ENCODE measurements around the gene GPR137. TPM values are rescaled to one million over a fixed set of nuclear protein-coding genes. Genes with fewer than 3 reads are reported as not detected.

The GPR137 gene
- total RNA-seq, 1 experiment from 2014 or later: 24.4 TPM

GRCh38 chr11:64285885-64286800, 495 bp downstream of the GPR137 start:
- ATAC-seq: peak; percentile 16; the same call in 1 of the 2 replicates
- peak; percentile 22; the same call in 1 of the 2 replicates for TF ChIP-seq ZFX (IDR thresholded peaks at IDR 0.05)
- TF ChIP-seq CTCF (IDR thresholded peaks at IDR 0.05 in 2 of 3, conservative IDR thresholded peaks at IDR 0.05 in 1 of 3; ENCODE audit: borderline replicate concordance in 1 of 3, insufficient read depth in 1 of 3, low read depth in 2 of 3, low read length in 2 of 3): peak in 2 of 3 experiments; percentile 21 to 28; a peak in 2 of 6 replicates
- no peak for TF ChIP-seq JUND (IDR thresholded peaks at IDR 0.05)
- no TSS peak for BruUV-seq (replicated peaks)
- H3K4me1 ChIP-seq (ENCODE audit: control insufficient read depth in 1 of 2, insufficient read depth in 2 of 2, low read length in 2 of 2): peaks cover 14 to 27% of the 10 kb centered on the region in 2 experiments
- H3K9me3 ChIP-seq (ENCODE audit: control insufficient read depth in 1 of 2, insufficient read depth in 1 of 2, low read depth in 1 of 2, low read length in 2 of 2): no peaks in the 10 kb centered on the region
- peak overlapping the region; percentile 53 to 80 for H3K4me3 ChIP-seq (replicated peaks in 1 of 2; ENCODE audit: low read depth in 1 of 2, low read length in 2 of 2)
- H3K4me2 ChIP-seq (ENCODE audit: low read length): peak overlapping the region; percentile 96
- H2AFZ ChIP-seq (ENCODE audit: low read depth, low read length, poor library complexity, severe bottlenecking): no peak overlapping the region
- no peaks in the 10 kb centered on the region for H3K9me2 ChIP-seq (ENCODE audit: insufficient read depth)
- H3K27me3 ChIP-seq (ENCODE audit: insufficient read depth, low read length): no peaks in the 10 kb centered on the region
- H3K9ac ChIP-seq (ENCODE audit: low read length): peak overlapping the region; percentile 85
- H3K27ac ChIP-seq (ENCODE audit: low read depth, low read length): peak overlapping the region; percentile 83
- intact Hi-C loops (cut with micrococcal nuclease): no loop called here
- H3K79me2 ChIP-seq (ENCODE audit: insufficient read depth, low read length): no peaks in the 10 kb centered on the region
- CTCF ChIA-PET: interaction anchor here (1.2 to 4.3 kb wide), 3 partner anchors 15 to 82 kb away, joined by 4 to 22 read pairs (median 4); partner anchors contain the start of gene ESRRA
- POLR2A ChIA-PET: interaction anchor here (1.2 kb wide), 1 partner anchor 17 kb away, joined by 3 read pairs; no protein-coding TSS in a partner anchor
- no peaks in the 10 kb centered on the region for H4K20me1 ChIP-seq (ENCODE audit: insufficient read depth)
- RAD21 ChIA-PET (ENCODE audit: low non-redundant PET in 1 of 2, low total read pairs in 2 of 2, uncharacterized antibody in 2 of 2, unreplicated experiment in 2 of 2): interaction anchor here in 1 of 2 experiments (0.7 kb wide), 1 partner anchor 80 kb away, joined by 3 read pairs; no protein-coding TSS in a partner anchor
- DNase-seq (ENCODE audit: low read depth, low spot score): no peak
- no peaks in the 10 kb centered on the region; a peak in 1 of 4 replicates for H3K36me3 ChIP-seq (ENCODE audit: control insufficient read depth in 1 of 2, insufficient read depth in 2 of 2, low read length in 2 of 2)

DNA sequence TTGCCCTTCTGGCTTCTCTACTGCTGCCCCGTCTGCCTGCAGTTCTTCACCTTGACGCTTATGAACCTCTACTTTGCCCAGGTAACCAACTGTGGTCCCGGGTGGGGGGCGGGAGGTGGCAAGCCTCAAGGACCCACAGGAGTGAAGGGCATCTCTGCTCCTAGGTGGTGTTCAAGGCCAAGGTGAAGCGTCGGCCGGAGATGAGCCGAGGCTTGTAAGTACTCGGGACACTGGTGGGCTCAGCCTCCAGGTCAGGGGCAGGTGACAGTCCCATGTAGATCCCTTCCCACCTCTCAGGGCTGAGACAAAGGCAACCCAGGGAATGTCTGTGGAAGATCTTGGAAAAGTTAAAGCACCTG, 1.1 kb downstream of the GPR137 start:
- Histone ChIP-seq H3K9me2 (ENCODE audit: insufficient read depth) (no peaks in the 10 kb centered on the region), H3K4me3 (replicated peaks in 1 of 2; ENCODE audit: low read depth in 1 of 2, low read length in 2 of 2) (no peak overlapping the region), H3K9me3 (ENCODE audit: control insufficient read depth in 1 of 2, insufficient read depth in 1 of 2, low read depth in 1 of 2, low read length in 2 of 2) (no peaks in the 10 kb centered on the region), H3K4me1 (ENCODE audit: control insufficient read depth in 1 of 2, insufficient read depth in 2 of 2, low read length in 2 of 2) (peaks cover 14 to 27% of the 10 kb centered on the region in 2 experiments), H4K20me1 (ENCODE audit: insufficient read depth) (no peaks in the 10 kb centered on the region), H3K27ac (ENCODE audit: low read depth, low read length) (no peak overlapping the region; the same call in 1 of the 2 replicates), H3K27me3 (ENCODE audit: insufficient read depth, low read length) (no peaks in the 10 kb centered on the region), H3K36me3 (ENCODE audit: control insufficient read depth in 1 of 2, insufficient read depth in 2 of 2, low read length in 2 of 2) (no peaks in the 10 kb centered on the region; a peak in 1 of 4 replicates), H2AFZ (ENCODE audit: low read depth, low read length, poor library complexity, severe bottlenecking) (no peak overlapping the region), H3K79me2 (ENCODE audit: insufficient read depth, low read length) (no peaks in the 10 kb centered on the region), H3K4me2 (ENCODE audit: low read length) (peak overlapping the region; percentile 96), H3K9ac (ENCODE audit: low read length) (no peak overlapping the region)
- BruUV-seq (replicated peaks): no TSS peak
- ChIA-PET CTCF (interaction anchor here (1.2 to 4.3 kb wide), 3 partner anchors 14 to 82 kb away, joined by 4 to 22 read pairs (median 4); partner anchors contain the start of gene ESRRA), RAD21 (ENCODE audit: low non-redundant PET in 1 of 2, low total read pairs in 2 of 2, uncharacterized antibody in 2 of 2, unreplicated experiment in 2 of 2) (no interaction called here), POLR2A (no interaction called here)
- no peak for TF ChIP-seq ELF1 (IDR thresholded peaks at IDR 0.05; ENCODE audit: borderline replicate concordance, low read depth)
- intact Hi-C loops (cut with micrococcal nuclease): no loop called here
- DNase-seq (ENCODE audit: low read depth, low spot score): no peak
- no peak for ATAC-seq

Measured in HCT116 (cell line).